ENCODE data around the gene PDSS1. TPM values are rescaled to one million over a fixed set of nuclear protein-coding genes. Genes with fewer than 3 reads are reported as not detected.

Gene PDSS1
- total and polyA plus RNA-seq, 9 of the 15 experiments (the other 6 are each of a cell fraction or from before 2014, with no cell fraction given) = 11.0 to 59.5 (median 45.3) TPM

DNA sequence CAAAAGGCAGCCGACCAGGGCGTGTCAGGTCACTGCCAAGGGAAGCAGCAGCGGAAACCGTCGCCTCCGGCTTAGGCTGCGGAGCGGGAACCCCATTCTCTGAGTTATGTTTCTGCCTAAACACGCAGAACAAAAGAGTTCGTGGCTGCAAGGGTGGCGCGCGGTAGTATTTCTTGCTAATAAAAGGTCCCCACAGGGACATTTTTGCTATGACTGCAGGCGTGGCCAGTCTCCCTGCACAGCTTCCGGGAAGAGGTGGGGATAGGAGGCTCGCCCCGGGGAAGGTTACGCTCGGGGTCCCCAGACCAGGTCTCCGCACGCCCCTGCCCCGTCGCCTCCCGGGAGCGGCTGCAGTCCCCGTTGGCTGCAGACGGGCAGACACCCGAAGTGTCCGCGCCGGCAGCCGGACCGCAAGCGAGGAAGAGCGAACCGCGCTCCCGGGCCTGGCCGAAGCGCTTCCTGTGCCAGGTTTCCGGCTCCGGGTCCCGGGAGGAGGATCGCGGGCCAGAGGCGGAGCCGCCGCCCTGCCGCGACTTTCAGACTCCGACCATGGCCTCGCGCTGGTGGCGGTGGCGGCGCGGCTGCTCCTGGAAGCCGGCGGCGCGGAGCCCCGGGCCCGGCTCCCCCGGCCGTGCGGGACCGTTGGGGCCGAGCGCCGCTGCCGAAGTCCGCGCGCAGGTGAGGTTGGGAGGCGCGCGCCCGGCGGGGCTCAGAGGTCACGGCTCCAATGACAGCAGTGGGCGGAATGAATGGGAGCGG is at the start of gene PDSS1 (continued):
- TF ChIP-seq, protein P1, sequence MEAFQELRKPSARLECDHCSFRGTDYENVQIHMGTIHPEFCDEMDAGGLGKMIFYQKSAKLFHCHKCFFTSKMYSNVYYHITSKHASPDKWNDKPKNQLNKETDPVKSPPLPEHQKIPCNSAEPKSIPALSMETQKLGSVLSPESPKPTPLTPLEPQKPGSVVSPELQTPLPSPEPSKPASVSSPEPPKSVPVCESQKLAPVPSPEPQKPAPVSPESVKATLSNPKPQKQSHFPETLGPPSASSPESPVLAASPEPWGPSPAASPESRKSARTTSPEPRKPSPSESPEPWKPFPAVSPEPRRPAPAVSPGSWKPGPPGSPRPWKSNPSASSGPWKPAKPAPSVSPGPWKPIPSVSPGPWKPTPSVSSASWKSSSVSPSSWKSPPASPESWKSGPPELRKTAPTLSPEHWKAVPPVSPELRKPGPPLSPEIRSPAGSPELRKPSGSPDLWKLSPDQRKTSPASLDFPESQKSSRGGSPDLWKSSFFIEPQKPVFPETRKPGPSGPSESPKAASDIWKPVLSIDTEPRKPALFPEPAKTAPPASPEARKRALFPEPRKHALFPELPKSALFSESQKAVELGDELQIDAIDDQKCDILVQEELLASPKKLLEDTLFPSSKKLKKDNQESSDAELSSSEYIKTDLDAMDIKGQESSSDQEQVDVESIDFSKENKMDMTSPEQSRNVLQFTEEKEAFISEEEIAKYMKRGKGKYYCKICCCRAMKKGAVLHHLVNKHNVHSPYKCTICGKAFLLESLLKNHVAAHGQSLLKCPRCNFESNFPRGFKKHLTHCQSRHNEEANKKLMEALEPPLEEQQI (IDR thresholded peaks at IDR 0.05) = no peak
- no peak for TF ChIP-seq ZFP36 (IDR thresholded peaks at IDR 0.05; ENCODE audit: low read depth, low read length, partially characterized antibody)
- TF ChIP-seq GATAD2A (IDR thresholded peaks at IDR 0.05) = no peak
- TF ChIP-seq DNMT1 (IDR thresholded peaks at IDR 0.05) = no peak
- TF ChIP-seq ZFP1 (CRISPR knock-in tag; IDR thresholded peaks at IDR 0.05) = no peak
- no peak for TF ChIP-seq U2AF2 (optimal IDR thresholded peaks at IDR 0.05; ENCODE audit: low read depth, low read length)
- TF ChIP-seq, protein P2, sequence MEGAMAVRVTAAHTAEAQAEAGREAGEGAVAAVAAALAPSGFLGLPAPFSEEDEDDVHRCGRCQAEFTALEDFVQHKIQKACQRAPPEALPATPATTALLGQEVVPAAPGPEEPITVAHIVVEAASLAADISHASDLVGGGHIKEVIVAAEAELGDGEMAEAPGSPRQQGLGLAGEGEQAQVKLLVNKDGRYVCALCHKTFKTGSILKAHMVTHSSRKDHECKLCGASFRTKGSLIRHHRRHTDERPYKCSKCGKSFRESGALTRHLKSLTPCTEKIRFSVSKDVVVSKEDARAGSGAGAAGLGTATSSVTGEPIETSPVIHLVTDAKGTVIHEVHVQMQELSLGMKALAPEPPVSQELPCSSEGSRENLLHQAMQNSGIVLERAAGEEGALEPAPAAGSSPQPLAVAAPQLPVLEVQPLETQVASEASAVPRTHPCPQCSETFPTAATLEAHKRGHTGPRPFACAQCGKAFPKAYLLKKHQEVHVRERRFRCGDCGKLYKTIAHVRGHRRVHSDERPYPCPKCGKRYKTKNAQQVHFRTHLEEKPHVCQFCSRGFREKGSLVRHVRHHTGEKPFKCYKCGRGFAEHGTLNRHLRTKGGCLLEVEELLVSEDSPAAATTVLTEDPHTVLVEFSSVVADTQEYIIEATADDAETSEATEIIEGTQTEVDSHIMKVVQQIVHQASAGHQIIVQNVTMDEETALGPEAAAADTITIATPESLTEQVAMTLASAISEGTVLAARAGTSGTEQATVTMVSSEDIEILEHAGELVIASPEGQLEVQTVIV (CRISPR knock-in tag; IDR thresholded peaks at IDR 0.05; ENCODE audit: borderline replicate concordance) = no peak
- TF ChIP-seq SMARCA5 (IDR thresholded peaks at IDR 0.05) = no peak
- TF ChIP-seq, protein P3, sequence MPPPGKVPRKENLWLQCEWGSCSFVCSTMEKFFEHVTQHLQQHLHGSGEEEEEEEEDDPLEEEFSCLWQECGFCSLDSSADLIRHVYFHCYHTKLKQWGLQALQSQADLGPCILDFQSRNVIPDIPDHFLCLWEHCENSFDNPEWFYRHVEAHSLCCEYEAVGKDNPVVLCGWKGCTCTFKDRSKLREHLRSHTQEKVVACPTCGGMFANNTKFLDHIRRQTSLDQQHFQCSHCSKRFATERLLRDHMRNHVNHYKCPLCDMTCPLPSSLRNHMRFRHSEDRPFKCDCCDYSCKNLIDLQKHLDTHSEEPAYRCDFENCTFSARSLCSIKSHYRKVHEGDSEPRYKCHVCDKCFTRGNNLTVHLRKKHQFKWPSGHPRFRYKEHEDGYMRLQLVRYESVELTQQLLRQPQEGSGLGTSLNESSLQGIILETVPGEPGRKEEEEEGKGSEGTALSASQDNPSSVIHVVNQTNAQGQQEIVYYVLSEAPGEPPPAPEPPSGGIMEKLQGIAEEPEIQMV (tag; conservative IDR thresholded peaks at IDR 0.05; ENCODE audit: low read depth) = no peak
- TF ChIP-seq NFIC (IDR thresholded peaks at IDR 0.05) = no peak
- TF ChIP-seq TGIF2 (CRISPR knock-in tag; IDR thresholded peaks at IDR 0.05) = no peak
- no peak for TF ChIP-seq CBFB (CRISPR knock-in tag; IDR thresholded peaks at IDR 0.05)
- TF ChIP-seq KLF16 (IDR thresholded peaks at IDR 0.05) = no peak
- no peak for TF ChIP-seq STAG1 (CRISPR knock-in tag; IDR thresholded peaks at IDR 0.05; ENCODE audit: borderline replicate concordance)
- no peak for TF ChIP-seq RBM39 (optimal IDR thresholded peaks at IDR 0.05; ENCODE audit: low read depth, low read length)
- TF ChIP-seq STAT5B (CRISPR knock-in tag; IDR thresholded peaks at IDR 0.05) = no peak
- no peak; the same call in 1 of the 2 replicates for TF ChIP-seq ETV5 (CRISPR knock-in tag; IDR thresholded peaks at IDR 0.05; ENCODE audit: low read depth)
- TF ChIP-seq ZNF780A (CRISPR knock-in tag; IDR thresholded peaks at IDR 0.05) = no peak
- TF ChIP-seq BDP1 (IDR thresholded peaks at IDR 0.05; ENCODE audit: insufficient read depth, insufficient read length) = no peak
- TF ChIP-seq, protein P4, sequence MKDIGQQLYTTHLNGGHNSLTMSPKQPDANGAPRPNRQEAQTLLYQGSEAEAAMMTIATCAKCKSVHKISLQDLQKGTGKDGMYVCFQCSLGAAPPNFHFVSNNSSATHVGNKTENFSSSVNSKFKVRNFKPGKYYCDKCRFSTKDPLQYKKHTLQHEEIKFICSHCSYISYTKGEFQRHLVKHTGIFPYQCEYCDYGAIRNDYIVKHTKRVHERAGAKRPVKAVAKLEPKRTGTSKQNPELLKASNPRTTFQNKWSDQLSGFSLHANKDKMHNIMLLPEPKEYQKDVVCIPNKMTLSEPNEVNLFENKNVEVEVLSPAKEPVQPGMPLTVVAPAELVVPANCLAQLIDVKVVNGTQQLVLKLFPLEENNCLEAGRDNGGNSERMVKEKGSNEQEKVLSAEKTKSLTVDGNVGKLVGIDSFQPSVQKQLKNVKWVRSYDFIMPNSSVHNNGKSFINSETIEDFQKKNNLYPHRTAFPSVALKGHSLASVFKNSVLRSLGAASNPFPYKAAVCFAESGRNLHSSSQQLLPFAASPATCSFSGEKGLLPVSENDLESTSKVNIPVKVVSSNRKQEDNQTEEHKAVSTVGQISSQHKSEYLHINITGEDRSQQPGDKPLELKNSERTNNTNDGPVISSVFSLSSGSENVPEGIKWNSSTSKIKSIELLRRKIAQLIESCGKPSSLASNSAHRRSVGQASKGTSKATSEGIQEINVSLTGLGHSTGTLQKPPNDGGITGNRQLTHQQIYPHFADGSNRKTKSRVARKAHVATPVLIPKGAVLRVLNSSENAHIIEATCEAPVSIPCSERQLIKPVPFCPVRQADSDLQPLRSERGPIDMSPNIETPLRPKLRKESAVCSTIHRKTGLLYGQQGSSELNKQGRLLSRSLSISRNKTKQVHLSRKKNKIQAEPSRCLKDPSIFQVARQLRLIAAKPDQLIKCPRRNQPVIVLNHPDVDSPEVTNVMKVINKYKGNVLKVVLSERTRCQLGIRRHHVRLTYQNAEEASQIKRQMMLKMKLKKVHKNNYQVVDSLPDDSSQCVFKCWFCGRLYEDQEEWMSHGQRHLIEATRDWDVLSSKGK (CRISPR knock-in tag; IDR thresholded peaks at IDR 0.05) = no peak

Data from K562 (cell line).